Liver (tissue), 9 donors: ENCODE measurements around the gene MEIS1. TPM values are rescaled to one million over a fixed set of nuclear protein-coding genes. Genes with fewer than 3 reads are reported as not detected.

Experiments used
- DNase-seq: peaks from one replicate; pipeline ENCODE4 v3.0.0-alpha.2; 2017; ENCODE audit warnings: low spot score
- H3K27ac ChIP-seq, 2 donors: one replicate each; pipeline ENCODE4 v1.7.0; 2013; ENCODE audit warnings: inconsistent platforms in 2 of 2, low read length in 2 of 2, control low read depth in 1 of 2, low read depth in 1 of 2, mild to moderate bottlenecking in 1 of 2
- H3K27me3 ChIP-seq, 4 donors: one replicate each; pipeline versions ENCODE4 v1.6.1 to v1.7.0; 2013; ENCODE audit warnings: low read length in 3 of 4, inconsistent platforms in 1 of 4, mild to moderate bottlenecking in 1 of 4, moderate library complexity in 1 of 4; ENCODE audit not compliant: control insufficient read depth in 4 of 4, insufficient read depth in 4 of 4
- H3K36me3 ChIP-seq, 4 donors: one replicate each; pipeline versions ENCODE4 v1.6.1 to v1.7.0; 2013; ENCODE audit warnings: low read length in 3 of 4, mild to moderate bottlenecking in 3 of 4, low read depth in 1 of 4, moderate library complexity in 1 of 4; ENCODE audit not compliant: control insufficient read depth in 4 of 4, insufficient read depth in 3 of 4
- H3K4me1 ChIP-seq, 4 donors: one replicate each; pipeline versions ENCODE4 v1.6.1 to v1.7.0; 2013; ENCODE audit warnings: low read length in 3 of 4, mild to moderate bottlenecking in 3 of 4, moderate library complexity in 1 of 4; ENCODE audit not compliant: control insufficient read depth in 4 of 4, insufficient read depth in 4 of 4
- H3K4me3 ChIP-seq, 3 donors: one replicate each; pipeline versions ENCODE4 v1.6.1 to v1.7.0; 2013; ENCODE audit warnings: low read length in 3 of 3, control low read depth in 1 of 3, low read depth in 1 of 3, mild to moderate bottlenecking in 1 of 3
- H3K9ac ChIP-seq, 2 donors: one replicate each; pipeline ENCODE4 v1.7.0; 2013; ENCODE audit warnings: low read length in 2 of 2, mild to moderate bottlenecking in 2 of 2, moderate library complexity in 2 of 2, control low read depth in 1 of 2, low read depth in 1 of 2
- H3K9me3 ChIP-seq, 4 donors: one replicate each; pipeline versions ENCODE4 v1.6.1 to v1.7.0; 2013; ENCODE audit warnings: low read length in 3 of 4; ENCODE audit not compliant: control insufficient read depth in 4 of 4
- CTCF ChIP-seq: fragments of 150-350 bp; IDR thresholded peaks from 2 replicates; pipeline ENCODE4 v1.5.1; 2017; ENCODE audit warnings: improper control_type of control experiment, low read depth, low read length; ENCODE audit not compliant: missing input control
- EGR1 ChIP-seq, 2 donors: IDR thresholded peaks; 2 replicates each; pipeline ENCODE4 v1.6.1; 2016 to 2018; ENCODE audit warnings: antibody characterized with exemption in 2 of 2, low read depth in 2 of 2
- FOXA1 ChIP-seq: IDR thresholded peaks from 2 replicates; pipeline ENCODE4 v1.6.1; 2016; ENCODE audit warnings: antibody characterized with exemption
- GABPA ChIP-seq, 2 donors: IDR thresholded peaks in 1 of 2; conservative IDR thresholded peaks in 1 of 2; 2 replicates each; pipeline ENCODE4 v1.6.1; 2016; ENCODE audit warnings: antibody characterized with exemption in 2 of 2, mild to moderate bottlenecking in 1 of 2, moderate library complexity in 1 of 2
- HNF4G ChIP-seq: IDR thresholded peaks from 2 replicates; pipeline ENCODE4 v1.6.1; 2016; ENCODE audit warnings: antibody characterized with exemption
- JUND ChIP-seq, 2 donors: IDR thresholded peaks; 2 replicates each; pipeline ENCODE4 v1.6.1; 2016; ENCODE audit warnings: antibody characterized with exemption in 2 of 2
- MAX ChIP-seq: IDR thresholded peaks from 2 replicates; pipeline ENCODE4 v1.6.1; 2016; ENCODE audit warnings: antibody characterized with exemption
- NR2F2 ChIP-seq: IDR thresholded peaks from 2 replicates; pipeline ENCODE4 v1.6.1; 2016; ENCODE audit warnings: antibody characterized with exemption
- RXRA ChIP-seq, 2 donors: IDR thresholded peaks; 2 replicates each; pipeline ENCODE4 v1.6.1; 2017 to 2018; ENCODE audit warnings: antibody characterized with exemption in 2 of 2, mild to moderate bottlenecking in 1 of 2
- SP1 ChIP-seq: IDR thresholded peaks from 2 replicates; pipeline ENCODE4 v1.6.1; 2018; ENCODE audit warnings: antibody characterized with exemption, mild to moderate bottlenecking
- TAF1 ChIP-seq: conservative IDR thresholded peaks from 2 replicates; pipeline ENCODE4 v1.6.1; 2016; ENCODE audit warnings: antibody characterized with exemption, mild to moderate bottlenecking
- ZBTB33 ChIP-seq: IDR thresholded peaks from 2 replicates; pipeline ENCODE4 v1.6.1; 2016; ENCODE audit warnings: antibody characterized with exemption
- WGBS: extraction: QIAGEN DNeasy Blood & Tissue Kit; methylation state at CpG from one replicate; pipeline ENCODE4 v1.1.7; 2013; 5-methylcytosine and 5-hydroxymethylcytosine counted together
- polyA plus RNA-seq, 2 donors: library from polyadenylated mRNA; stranded (reverse) in 1 of 2; unstranded in 1 of 2; fragments of 200-250 nt in 1 of 2; fragments of >200 nt in 1 of 2; fragmentation: Nextera tagmentation in 1 of 2; extraction: Ambion mirVana in 1 of 2; gene quantifications; one replicate each; pipeline versions ENCODE4 v1.2.1 to v1.2.3, GENCODE V29; 2013 to 2015
- total RNA-seq, 2 donors: library from RNA; depleted of rRNA; stranded (reverse); fragments of >200 nt; gene quantifications; one replicate each; pipeline ENCODE4 v1.2.3, GENCODE V29; 2014
- donor health status: healthy.
- donor health status: healthy.
- donor health status: healthy.
- donor health status: healthy.
- donor health status: healthy.

MEIS1 gene
- total and polyA plus RNA-seq, 4 donors, result 1.6 to 8.6 (median 5.5) TPM

- TF ChIP-seq RXRA (IDR thresholded peaks at IDR 0.05) (no peak), TAF1 (no peak), HNF4G (no peak), JUND (IDR thresholded peaks at IDR 0.05) (no peak), ZBTB33 (no peak), EGR1 (IDR thresholded peaks at IDR 0.05; ENCODE audit: low read depth in 2 of 2) (no peak), MAX (no peak)
Observed at GRCh38 chr2:66421612-66422011, 13.3 kb upstream of the MEIS1 start (continued).

- TF ChIP-seq HNF4G, result no peak
- no peak for TF ChIP-seq EGR1 (IDR thresholded peaks at IDR 0.05; ENCODE audit: low read depth in 2 of 2)
- TF ChIP-seq GABPA (IDR thresholded peaks at IDR 0.05 in 1 of 2, conservative IDR thresholded peaks at IDR 0.05 in 1 of 2), result no peak
- no peak for TF ChIP-seq CTCF
- no peak for TF ChIP-seq FOXA1
- TF ChIP-seq SP1, result no peak
- TF ChIP-seq TAF1, result no peak
- TF ChIP-seq ZBTB33, result no peak
- TF ChIP-seq NR2F2, result no peak
- TF ChIP-seq JUND (IDR thresholded peaks at IDR 0.05), result no peak
- H3K4me1 ChIP-seq, result peaks cover 7 to 17% (median 7%) of the 10 kb centered on the region in 4 donors
- no peak overlapping the region for H3K4me3 ChIP-seq
- H3K27me3 ChIP-seq, result peaks cover 0 to 21% (median 11%) of the 10 kb centered on the region in 4 donors
- no peaks in the 10 kb centered on the region for H3K36me3 ChIP-seq
- 90% methylated on average over 2 of the region's 2 CpGs for WGBS
- no peak overlapping the region for H3K27ac ChIP-seq
- no peak overlapping the region for H3K9ac ChIP-seq
- DNase-seq, result no peak
- H3K9me3 ChIP-seq, result no peaks in the 10 kb centered on the region
Observed at GRCh38 chr2:66423391-66424124, 11.4 kb upstream of the MEIS1 start.
